Thyroid gland (tissue), 4 donors: Measurements from ENCODE around the gene RAB39A. TPM values are rescaled to one million over a fixed set of nuclear protein-coding genes. Genes with fewer than 3 reads are reported as not detected.
A peak's percentile ranks its signal among the peaks of the same experiment; 100 is the strongest.

ENCODE experiments used
- DNase-seq, 2 donors: peaks; one replicate each; pipeline ENCODE4 v3.0.0-alpha.2; 2019
- H3K27ac ChIP-seq, 3 donors: fragments of 200-600 bp; sonication (generic); 1 replicate in 2 of 3; 2 replicates in 1 of 3; pipeline ENCODE4 v1.5.1; 2016 to 2019; ENCODE audit warnings: mild to moderate bottlenecking in 1 of 3, moderate library complexity in 1 of 3
- H3K27me3 ChIP-seq: fragments of 200-600 bp; sonication (generic); one replicate; pipeline ENCODE4 v1.5.1; 2019
- H3K36me3 ChIP-seq, 2 donors: fragments of 200-600 bp; sonication (generic); one replicate each; pipeline ENCODE4 v1.5.1; 2016 to 2019
- H3K4me1 ChIP-seq, 2 donors: fragments of 200-600 bp; sonication (generic); one replicate each; pipeline ENCODE4 v1.5.1; 2017 to 2019
- H3K4me3 ChIP-seq, 3 donors: fragments of 200-600 bp; sonication (generic); replicated peaks in 1 of 3; 1 replicate in 2 of 3; 2 replicates in 1 of 3; pipeline ENCODE4 v1.5.1; 2016; ENCODE audit warnings: mild to moderate bottlenecking in 1 of 3
- H3K9me3 ChIP-seq: fragments of 200-600 bp; sonication (generic); one replicate; pipeline ENCODE4 v1.5.1; 2017
- POLR2A ChIP-seq, 2 donors: fragments of 450-650 bp; IDR thresholded peaks; one replicate each; pipeline ENCODE4 v1.6.1; 2017; ENCODE audit warnings: antibody characterized with exemption in 2 of 2, mild to moderate bottlenecking in 2 of 2, moderate library complexity in 1 of 2
- WGBS, 2 donors: methylation state at CpG; one replicate each; pipeline ENCODE4 v1.1.5; 2017; 5-methylcytosine and 5-hydroxymethylcytosine counted together
- intact Hi-C: fragments of 100-400 bp; cut with DNase I; formaldehyde crosslinking; loops from one replicate; pipeline ENCODE4 v1.15.1; 2023
- total RNA-seq, 4 donors: library from RNA; depleted of rRNA; stranded (reverse); fragments of >200 nt; gene quantifications; one replicate each; pipeline ENCODE4 v1.2.3, GENCODE V29; 2016
- TF ChIP-seq, protein P1 (sequence below), 6 experiments: fragments of 200-600 bp in 3 of 6; fragments of 450-650 bp in 3 of 6; sonication (generic) in 3 of 6; IDR thresholded peaks; one replicate each; pipeline ENCODE4 v1.5.1; 2016 to 2019; ENCODE audit warnings: antibody characterized with exemption in 6 of 6, mild to moderate bottlenecking in 2 of 6, inconsistent platforms in 1 of 6, moderate library complexity in 1 of 6

Gene RAB39A
- total RNA-seq, 4 donors from 2014 or later = 0.11 to 1.1 (median 0.54) TPM; not detected in 1

DNA sequence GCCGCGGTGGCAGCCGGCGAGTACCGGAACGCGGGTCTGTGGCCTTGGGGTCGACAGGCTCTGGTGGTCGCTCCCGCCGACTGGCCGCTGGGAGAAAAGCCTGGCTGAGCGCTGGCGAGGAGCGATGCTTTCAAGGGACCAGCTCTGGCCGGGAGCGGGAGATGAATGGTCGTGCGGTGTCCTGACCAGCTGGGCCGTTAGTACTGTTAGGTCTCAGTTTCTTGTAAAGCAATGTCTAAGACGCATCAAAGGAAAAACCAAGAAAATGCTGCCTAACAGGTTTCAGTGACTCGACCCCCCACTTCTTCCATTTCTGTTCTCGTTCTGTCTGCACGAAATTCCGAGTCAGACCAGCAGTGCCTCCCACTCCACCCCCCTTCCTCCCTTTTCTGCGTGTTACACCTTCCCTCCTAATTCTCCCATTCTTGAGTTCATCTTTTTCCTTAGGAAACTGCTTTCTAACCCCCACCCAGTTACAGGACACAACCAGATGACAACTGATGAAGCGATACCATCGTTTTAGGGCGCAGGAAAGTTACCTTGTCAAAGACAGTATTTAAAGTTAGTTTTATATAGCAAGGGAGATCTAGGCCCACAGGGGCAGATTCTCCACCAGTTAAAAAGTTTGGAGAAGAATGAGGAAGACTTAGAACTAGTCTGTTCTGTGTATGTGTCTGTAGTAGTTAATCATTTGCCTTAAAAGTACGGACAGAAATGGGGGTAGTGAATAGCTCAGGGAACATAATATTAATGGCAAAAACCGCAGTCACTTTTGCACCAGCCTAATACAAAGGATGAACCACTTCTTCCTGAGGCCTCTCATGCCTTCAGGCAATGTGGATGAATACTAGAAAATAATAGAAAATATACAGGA lies 81.5 kb downstream of the RAB39A start:
- peak in 1 of 2 donors; percentile 2 for DNase-seq
- Histone ChIP-seq H3K27me3 (no peaks in the 10 kb centered on the region), H3K4me1 (peaks cover 31 to 39% of the 10 kb centered on the region in 2 donors), H3K27ac (peak overlapping the region; percentile 97 to 100 (median 99)), H3K36me3 (peaks cover 0 to 2% of the 10 kb centered on the region in 2 donors), H3K4me3 (peak overlapping the region; percentile 81 to 99 (median 98)), H3K9me3 (no peaks in the 10 kb centered on the region)
- intact Hi-C loops = no loop called here
- WGBS, 2 donors = 3 to 5% methylated on average over 19 of the region's 31 CpGs
- TF ChIP-seq, protein P1, sequence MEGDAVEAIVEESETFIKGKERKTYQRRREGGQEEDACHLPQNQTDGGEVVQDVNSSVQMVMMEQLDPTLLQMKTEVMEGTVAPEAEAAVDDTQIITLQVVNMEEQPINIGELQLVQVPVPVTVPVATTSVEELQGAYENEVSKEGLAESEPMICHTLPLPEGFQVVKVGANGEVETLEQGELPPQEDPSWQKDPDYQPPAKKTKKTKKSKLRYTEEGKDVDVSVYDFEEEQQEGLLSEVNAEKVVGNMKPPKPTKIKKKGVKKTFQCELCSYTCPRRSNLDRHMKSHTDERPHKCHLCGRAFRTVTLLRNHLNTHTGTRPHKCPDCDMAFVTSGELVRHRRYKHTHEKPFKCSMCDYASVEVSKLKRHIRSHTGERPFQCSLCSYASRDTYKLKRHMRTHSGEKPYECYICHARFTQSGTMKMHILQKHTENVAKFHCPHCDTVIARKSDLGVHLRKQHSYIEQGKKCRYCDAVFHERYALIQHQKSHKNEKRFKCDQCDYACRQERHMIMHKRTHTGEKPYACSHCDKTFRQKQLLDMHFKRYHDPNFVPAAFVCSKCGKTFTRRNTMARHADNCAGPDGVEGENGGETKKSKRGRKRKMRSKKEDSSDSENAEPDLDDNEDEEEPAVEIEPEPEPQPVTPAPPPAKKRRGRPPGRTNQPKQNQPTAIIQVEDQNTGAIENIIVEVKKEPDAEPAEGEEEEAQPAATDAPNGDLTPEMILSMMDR (IDR thresholded peaks at IDR 0.05) = no peak
- no peak for TF ChIP-seq POLR2A (IDR thresholded peaks at IDR 0.05)

DNA sequence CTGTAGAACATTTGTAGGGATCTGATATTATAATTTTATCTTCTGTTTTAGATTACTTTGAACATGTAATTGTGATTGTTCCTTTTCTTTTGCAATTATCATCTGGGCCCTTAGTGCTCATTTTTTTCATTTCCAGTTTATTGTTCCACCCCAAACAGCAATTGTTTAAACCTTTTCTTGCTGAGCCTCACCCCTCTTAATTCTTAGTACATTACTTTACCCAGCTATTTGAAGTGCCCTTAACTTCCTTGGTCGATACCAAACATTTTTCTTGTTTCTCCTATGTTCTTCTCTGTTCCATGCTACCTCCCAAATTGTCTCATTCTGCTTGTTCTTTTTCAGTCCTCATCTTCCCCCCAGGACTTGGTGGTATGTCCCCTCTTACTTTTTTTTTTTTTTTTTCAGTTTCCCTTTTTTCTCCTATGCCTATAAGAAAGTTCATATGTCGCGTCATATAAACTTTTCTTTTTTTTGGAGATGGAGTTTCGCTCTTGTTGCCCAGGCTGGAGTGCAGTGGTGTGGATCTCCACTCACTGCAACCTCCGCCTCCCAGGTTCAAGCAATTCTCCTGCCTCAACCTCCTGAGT lies 84.0 kb downstream of the RAB39A start:
- intact Hi-C loops = no loop called here

More for the DNA sequence above, 84.0 kb downstream of the RAB39A start:
- 85 to 87% methylated on average over 5 of the region's 5 CpGs for WGBS, 2 donors
- H3K9me3 ChIP-seq = no peaks in the 10 kb centered on the region
- peaks cover 0 to 2% of the 10 kb centered on the region in 2 donors for H3K36me3 ChIP-seq
- H3K4me1 ChIP-seq = peaks cover 31 to 39% of the 10 kb centered on the region in 2 donors
- H3K27me3 ChIP-seq = no peaks in the 10 kb centered on the region
- TF ChIP-seq, protein P1 (IDR thresholded peaks at IDR 0.05) = no peak
- TF ChIP-seq POLR2A (IDR thresholded peaks at IDR 0.05) = no peak
- no peak for DNase-seq
- no peak overlapping the region for H3K27ac ChIP-seq
- H3K4me3 ChIP-seq = no peak overlapping the region

Other genes with a start within 250 kb of the RAB39A start
- not detected for gene SLN, start 216.4 kb upstream of the RAB39A start, total RNA-seq
- gene SLC35F2, start 69.7 kb upstream of the RAB39A start, total RNA-seq = 10 to 100 TPM in 1 of 4 donors, 1 to 10 TPM in 3; 8.9 to 12.9 (median 9.3) TPM
- 10 to 100 TPM; 39.5 to 57.0 (median 45.4) TPM for gene CUL5, start 80.5 kb downstream of the RAB39A start, total RNA-seq
- 100 to 1,000 TPM in 2 of 4 donors, 10 to 100 TPM in 2; 69.9 to 399 (median 144) TPM for gene ACAT1, start 193.1 kb downstream of the RAB39A start, total RNA-seq